Sigmoid colon (tissue), 7 donors: Measurements from ENCODE around the gene IL19. TPM values are rescaled to one million over a fixed set of nuclear protein-coding genes. Genes with fewer than 3 reads are reported as not detected.

ENCODE experiments used
- DNase-seq: peaks from one replicate; pipeline ENCODE4 v3.0.0-alpha.2; 2019
- H3K27ac ChIP-seq, 4 donors: fragments of 200-600 bp; sonication (generic); one replicate each; pipeline ENCODE4 v1.5.1; 2016 to 2019; ENCODE audit warnings: mild to moderate bottlenecking in 1 of 4
- H3K27me3 ChIP-seq, 3 donors: fragments of 200-600 bp; sonication (generic); one replicate each; pipeline ENCODE4 v1.5.1; 2019; ENCODE audit warnings: mild to moderate bottlenecking in 1 of 3
- H3K36me3 ChIP-seq, 4 donors: fragments of 200-600 bp; sonication (generic); one replicate each; pipeline ENCODE4 v1.5.1; 2016 to 2019
- H3K4me1 ChIP-seq, 4 donors: fragments of 200-600 bp; sonication (generic); one replicate each; pipeline ENCODE4 v1.5.1; 2017 to 2019
- H3K4me3 ChIP-seq, 4 donors: fragments of 200-600 bp; sonication (generic); one replicate each; pipeline ENCODE4 v1.5.1; 2017 to 2019; ENCODE audit warnings: mild to moderate bottlenecking in 2 of 4, moderate library complexity in 1 of 4
- H3K9me3 ChIP-seq, 4 donors: fragments of 200-600 bp in 3 of 4; sonication (generic) in 3 of 4; one replicate each; pipeline versions ENCODE4 v1.5.1 to v1.6.1; 2013 to 2019
- CTCF ChIP-seq, 4 experiments: fragments of 450-650 bp in 3 of 4; fragments of 200-600 bp in 1 of 4; IDR thresholded peaks; one replicate each; pipeline ENCODE4 v1.5.1; 2016 to 2019; ENCODE audit warnings: antibody characterized with exemption in 4 of 4, mild to moderate bottlenecking in 3 of 4, moderate library complexity in 2 of 4
- EP300 ChIP-seq, 4 donors: sonication (generic); formaldehyde crosslinking; IDR thresholded peaks; one replicate each; pipeline ENCODE4 v1.6.1; 2017; ENCODE audit warnings: antibody characterized with exemption in 4 of 4
- POLR2A ChIP-seq, 2 donors: fragments of 450-650 bp; IDR thresholded peaks; one replicate each; pipeline ENCODE4 v1.6.1; 2016; ENCODE audit warnings: antibody characterized with exemption in 2 of 2, mild to moderate bottlenecking in 2 of 2, moderate library complexity in 2 of 2
- POLR2AphosphoS5 ChIP-seq, 4 donors: sonication (generic); formaldehyde crosslinking; IDR thresholded peaks; one replicate each; pipeline ENCODE4 v1.6.1; 2017; ENCODE audit warnings: antibody characterized with exemption in 4 of 4
- WGBS, 2 donors: extraction: QIAGEN DNeasy Blood & Tissue Kit; methylation state at CpG; one replicate each; pipeline ENCODE4 v1.1.7; 2013; 5-methylcytosine and 5-hydroxymethylcytosine counted together
- intact Hi-C: fragments of 100-400 bp; cut with DNase I; formaldehyde crosslinking; loops from one replicate; pipeline ENCODE4 v1.15.1; 2023
- polyA plus RNA-seq, 3 donors: library from polyadenylated mRNA; stranded (reverse); fragments of 200-250 nt; gene quantifications; one replicate each; pipeline ENCODE4 v1.2.3, GENCODE V29; 2013
- total RNA-seq, 4 donors: library from RNA; depleted of rRNA; stranded (reverse); fragments of >200 nt; gene quantifications; one replicate each; pipeline ENCODE4 v1.1.0, GENCODE V29; 2016
- donor health status: healthy with polysubstance abuse.
- donor health status: Bipolar disorder and iron deficiency.
- donor health status: healthy.

The IL19 gene
- total and polyA plus RNA-seq, 7 donors, result 0.10 TPM; not detected in 6

- H3K9me3 ChIP-seq, result no peaks in the 10 kb centered on the region
- peaks cover 0 to 53% (median 46%) of the 10 kb centered on the region in 4 donors for H3K4me1 ChIP-seq
- intact Hi-C loops, result loop anchor here (5.0 kb wide), 1 partner anchor 183 kb away; no protein-coding TSS in a partner anchor
- no peak for DNase-seq
- H3K36me3 ChIP-seq, result peaks cover 39 to 52% (median 49%) of the 10 kb centered on the region in 4 donors
- H3K4me3 ChIP-seq, result no peak overlapping the region
- TF ChIP-seq POLR2A (IDR thresholded peaks at IDR 0.05) (no peak), CTCF (IDR thresholded peaks at IDR 0.05) (no peak)
- no peaks in the 10 kb centered on the region for H3K27me3 ChIP-seq
- 97 to 98% methylated on average over 6 of the region's 6 CpGs for WGBS, 2 donors
- H3K27ac ChIP-seq, result no peak overlapping the region
Measured at GRCh38 chr1:206729050-206729449, 41.5 kb upstream of the IL19 start.

DNA sequence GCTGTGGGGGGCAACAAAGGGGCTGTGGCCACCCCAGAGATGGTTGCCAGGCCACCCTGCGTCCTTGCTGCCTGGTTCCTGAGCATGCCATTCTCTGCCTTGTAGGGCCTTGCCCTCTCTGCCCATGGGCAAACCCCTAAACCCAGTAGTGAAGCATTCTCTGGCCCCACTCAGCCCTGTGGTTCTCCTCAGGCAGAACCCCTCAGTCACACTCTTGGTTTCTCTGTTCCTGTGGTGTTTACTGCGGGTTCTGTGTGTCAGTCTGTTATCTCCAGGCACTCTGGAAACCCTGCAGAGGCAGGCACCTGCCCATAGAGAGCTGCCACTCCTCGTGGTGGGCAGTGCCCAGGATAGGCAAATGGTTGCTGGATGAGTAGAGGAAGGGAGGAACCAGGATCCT lies 41.1 kb upstream of the IL19 start:
- Histone ChIP-seq H3K27me3 (no peaks in the 10 kb centered on the region), H3K27ac (no peak overlapping the region), H3K9me3 (no peaks in the 10 kb centered on the region), H3K4me3 (no peak overlapping the region), H3K4me1 (peaks cover 0 to 48% (median 42%) of the 10 kb centered on the region in 4 donors), H3K36me3 (peaks cover 39 to 53% (median 50%) of the 10 kb centered on the region in 4 donors)
- WGBS, 2 donors, result 86 to 95% methylated on average over 3 of the region's 3 CpGs
- no peak for DNase-seq
- intact Hi-C loops, result loop anchor here (5.0 kb wide), 1 partner anchor 183 kb away; no protein-coding TSS in a partner anchor
- TF ChIP-seq POLR2A (IDR thresholded peaks at IDR 0.05) (no peak), CTCF (IDR thresholded peaks at IDR 0.05) (no peak), EP300 (IDR thresholded peaks at IDR 0.05) (no peak), POLR2AphosphoS5 (IDR thresholded peaks at IDR 0.05) (no peak)

- no peak for DNase-seq
- peaks cover 0 to 28% (median 21%) of the 10 kb centered on the region in 4 donors for H3K4me1 ChIP-seq
- H3K4me3 ChIP-seq, result no peak overlapping the region
- H3K27me3 ChIP-seq, result no peaks in the 10 kb centered on the region
- no peaks in the 10 kb centered on the region for H3K9me3 ChIP-seq
- TF ChIP-seq EP300 (IDR thresholded peaks at IDR 0.05) (no peak), CTCF (IDR thresholded peaks at IDR 0.05) (no peak), POLR2A (IDR thresholded peaks at IDR 0.05) (no peak), POLR2AphosphoS5 (IDR thresholded peaks at IDR 0.05) (no peak)
- peaks cover 42 to 61% (median 50%) of the 10 kb centered on the region in 4 donors for H3K36me3 ChIP-seq
- no peak overlapping the region for H3K27ac ChIP-seq
- intact Hi-C loops, result no loop called here
- 88 to 94% methylated on average over 11 of the region's 11 CpGs for WGBS, 2 donors
Measured at GRCh38 chr1:206732508-206732907, 38.1 kb upstream of the IL19 start.

- Histone ChIP-seq H3K4me1 (peaks cover 0 to 28% (median 21%) of the 10 kb centered on the region in 4 donors), H3K9me3 (no peaks in the 10 kb centered on the region), H3K27me3 (no peaks in the 10 kb centered on the region), H3K4me3 (no peak overlapping the region), H3K27ac (no peak overlapping the region), H3K36me3 (peaks cover 42 to 61% (median 50%) of the 10 kb centered on the region in 4 donors)
- intact Hi-C loops, result no loop called here
- TF ChIP-seq EP300 (IDR thresholded peaks at IDR 0.05) (no peak), CTCF (IDR thresholded peaks at IDR 0.05) (no peak), POLR2AphosphoS5 (IDR thresholded peaks at IDR 0.05) (no peak), POLR2A (IDR thresholded peaks at IDR 0.05) (no peak)
- WGBS, 2 donors, result 89 to 90% methylated on average over 11 of the region's 11 CpGs
- DNase-seq, result no peak
Measured at GRCh38 chr1:206732992-206733391, 37.6 kb upstream of the IL19 start.
